Left lung (tissue), 10 donors: ENCODE measurements around the gene MYL10. TPM values are rescaled to one million over a fixed set of nuclear protein-coding genes. Genes with fewer than 3 reads are reported as not detected.

Source experiments
- ATAC-seq: fragments of 200-7000 bp; cut with Tn5 transposase; one replicate; pipeline ENCODE4 v1.9.1; 2020; ENCODE audit warnings: moderate library complexity
- DNase-seq, 4 donors: peaks; one replicate each; pipeline ENCODE4 v3.0.0-alpha.2; 2013 to 2020
- H3K27ac ChIP-seq, 2 donors: fragments of 200-600 bp; sonication (generic) in 1 of 2; one replicate each; pipeline versions ENCODE4 v1.5.0 to v1.8.0; 2020 to 2021
- H3K27me3 ChIP-seq, 2 donors: fragments of 200-600 bp; sonication (generic) in 1 of 2; one replicate each; pipeline versions ENCODE4 v1.5.0 to v1.8.0; 2020 to 2021
- H3K36me3 ChIP-seq, 2 donors: fragments of 200-600 bp; sonication (generic) in 1 of 2; one replicate each; pipeline versions ENCODE4 v1.5.0 to v1.8.0; 2020 to 2021
- H3K4me1 ChIP-seq, 2 donors: fragments of 200-600 bp; one replicate each; pipeline ENCODE4 v1.8.0; 2021
- H3K4me3 ChIP-seq, 2 donors: fragments of 200-600 bp; sonication (generic) in 1 of 2; one replicate each; pipeline versions ENCODE4 v1.5.0 to v1.8.0; 2020 to 2021; ENCODE audit warnings: mild to moderate bottlenecking in 1 of 2
- H3K9me3 ChIP-seq, 2 donors: fragments of 200-600 bp; sonication (generic) in 1 of 2; one replicate each; pipeline versions ENCODE4 v1.5.0 to v1.8.0; 2020 to 2021
- intact Hi-C, 2 donors: fragments of 100-400 bp; cut with DNase I; formaldehyde crosslinking; loops; one replicate each; pipeline versions ENCODE4 v1.11.2 to v1.14.2; 2022
- polyA plus RNA-seq, 6 donors: library from polyadenylated mRNA; unstranded; fragments of 120-200 nt; gene quantifications; one replicate each; pipeline ENCODE4 v1.2.1, GENCODE V29; 2013; ENCODE audit not compliant: insufficient read length in 6 of 6
- total RNA-seq, 2 donors: library from RNA; stranded (reverse); fragmentation: NEBNext Ultra II Directional; extraction: Animal tissue kit (Norgen Biotek cat#: 25700); gene quantifications; one replicate each; pipeline ENCODE4 v1.2.1, GENCODE V29; 2021
- TF ChIP-seq, protein P1 (sequence below), 2 donors: fragments of 200-600 bp; sonication (generic) in 1 of 2; IDR thresholded peaks; one replicate each; pipeline versions ENCODE4 v1.5.0 to v1.8.0; 2021; ENCODE audit warnings: antibody characterized with exemption in 2 of 2
- donor health status: DM: no; HTN: yes; CAD: no.
- donor health status: DM: no; HTN: no; CAD: no.

Gene MYL10
- total and polyA plus RNA-seq, 8 donors: 0.17 to 0.43 (median 0.23) TPM; not detected in 3

- no peak for ATAC-seq
- Histone ChIP-seq H3K4me3 (no peak overlapping the region), H3K9me3 (no peaks in the 10 kb centered on the region), H3K4me1 (no peaks in the 10 kb centered on the region), H3K27me3 (peaks cover 0 to 54% of the 10 kb centered on the region in 2 donors), H3K36me3 (no peaks in the 10 kb centered on the region), H3K27ac (no peak overlapping the region)
- intact Hi-C loops: no loop called here
- no peak for DNase-seq
- TF ChIP-seq, protein P1, sequence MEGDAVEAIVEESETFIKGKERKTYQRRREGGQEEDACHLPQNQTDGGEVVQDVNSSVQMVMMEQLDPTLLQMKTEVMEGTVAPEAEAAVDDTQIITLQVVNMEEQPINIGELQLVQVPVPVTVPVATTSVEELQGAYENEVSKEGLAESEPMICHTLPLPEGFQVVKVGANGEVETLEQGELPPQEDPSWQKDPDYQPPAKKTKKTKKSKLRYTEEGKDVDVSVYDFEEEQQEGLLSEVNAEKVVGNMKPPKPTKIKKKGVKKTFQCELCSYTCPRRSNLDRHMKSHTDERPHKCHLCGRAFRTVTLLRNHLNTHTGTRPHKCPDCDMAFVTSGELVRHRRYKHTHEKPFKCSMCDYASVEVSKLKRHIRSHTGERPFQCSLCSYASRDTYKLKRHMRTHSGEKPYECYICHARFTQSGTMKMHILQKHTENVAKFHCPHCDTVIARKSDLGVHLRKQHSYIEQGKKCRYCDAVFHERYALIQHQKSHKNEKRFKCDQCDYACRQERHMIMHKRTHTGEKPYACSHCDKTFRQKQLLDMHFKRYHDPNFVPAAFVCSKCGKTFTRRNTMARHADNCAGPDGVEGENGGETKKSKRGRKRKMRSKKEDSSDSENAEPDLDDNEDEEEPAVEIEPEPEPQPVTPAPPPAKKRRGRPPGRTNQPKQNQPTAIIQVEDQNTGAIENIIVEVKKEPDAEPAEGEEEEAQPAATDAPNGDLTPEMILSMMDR (IDR thresholded peaks at IDR 0.05): no peak
Observed at GRCh38 chr7:101626758-101627157, 2.3 kb downstream of the MYL10 start.

DNA sequence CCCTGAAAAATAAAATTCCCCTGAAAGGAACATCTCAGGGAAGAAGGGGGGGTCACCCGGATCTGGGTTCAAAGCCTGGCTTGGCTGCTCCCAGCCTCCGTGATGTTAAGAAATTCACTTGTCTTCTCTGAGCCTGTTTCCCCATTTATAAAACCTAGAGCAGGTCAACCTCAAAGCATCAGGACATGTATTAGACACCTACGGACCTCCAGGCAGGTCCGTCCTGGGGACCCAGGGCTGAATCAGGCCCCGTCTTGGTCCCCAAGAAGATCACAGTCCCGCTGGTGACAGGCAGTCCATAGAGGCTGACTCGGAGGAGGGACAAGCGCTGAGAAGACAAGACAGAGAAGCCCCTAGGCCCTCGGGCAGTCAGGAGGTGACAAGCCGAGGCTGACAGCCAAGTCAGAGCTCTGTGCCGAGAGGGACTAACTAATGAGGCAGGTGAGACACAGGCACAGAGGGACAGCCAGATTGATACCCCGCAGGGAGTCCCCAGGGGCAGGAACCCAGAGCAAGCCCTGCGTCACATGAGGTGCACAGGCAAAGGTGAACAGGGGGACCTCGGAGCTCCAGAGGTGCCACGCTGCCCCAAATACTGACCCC is 2.9 kb downstream of the MYL10 start:
- peaks cover 0 to 54% of the 10 kb centered on the region in 2 donors for H3K27me3 ChIP-seq
- H3K36me3 ChIP-seq: no peaks in the 10 kb centered on the region
- H3K27ac ChIP-seq: no peak overlapping the region
- no peaks in the 10 kb centered on the region for H3K9me3 ChIP-seq
- H3K4me3 ChIP-seq: no peak overlapping the region
- DNase-seq: no peak
- intact Hi-C loops: no loop called here
- TF ChIP-seq, protein P1 (IDR thresholded peaks at IDR 0.05): no peak
- no peak for ATAC-seq
- no peaks in the 10 kb centered on the region for H3K4me1 ChIP-seq

- no peaks in the 10 kb centered on the region for H3K4me1 ChIP-seq
- no peak overlapping the region for H3K4me3 ChIP-seq
- no peaks in the 10 kb centered on the region for H3K36me3 ChIP-seq
- H3K27ac ChIP-seq: no peak overlapping the region
- intact Hi-C loops: no loop called here
- H3K27me3 ChIP-seq: peaks cover 0 to 48% of the 10 kb centered on the region in 2 donors
- peak; percentile 31 for ATAC-seq
- no peaks in the 10 kb centered on the region for H3K9me3 ChIP-seq
- TF ChIP-seq, protein P1 (IDR thresholded peaks at IDR 0.05): no peak
- peak in 1 of 4 donors; percentile 39 for DNase-seq
Observed at GRCh38 chr7:101625031-101625791, 3.9 kb downstream of the MYL10 start.

DNA sequence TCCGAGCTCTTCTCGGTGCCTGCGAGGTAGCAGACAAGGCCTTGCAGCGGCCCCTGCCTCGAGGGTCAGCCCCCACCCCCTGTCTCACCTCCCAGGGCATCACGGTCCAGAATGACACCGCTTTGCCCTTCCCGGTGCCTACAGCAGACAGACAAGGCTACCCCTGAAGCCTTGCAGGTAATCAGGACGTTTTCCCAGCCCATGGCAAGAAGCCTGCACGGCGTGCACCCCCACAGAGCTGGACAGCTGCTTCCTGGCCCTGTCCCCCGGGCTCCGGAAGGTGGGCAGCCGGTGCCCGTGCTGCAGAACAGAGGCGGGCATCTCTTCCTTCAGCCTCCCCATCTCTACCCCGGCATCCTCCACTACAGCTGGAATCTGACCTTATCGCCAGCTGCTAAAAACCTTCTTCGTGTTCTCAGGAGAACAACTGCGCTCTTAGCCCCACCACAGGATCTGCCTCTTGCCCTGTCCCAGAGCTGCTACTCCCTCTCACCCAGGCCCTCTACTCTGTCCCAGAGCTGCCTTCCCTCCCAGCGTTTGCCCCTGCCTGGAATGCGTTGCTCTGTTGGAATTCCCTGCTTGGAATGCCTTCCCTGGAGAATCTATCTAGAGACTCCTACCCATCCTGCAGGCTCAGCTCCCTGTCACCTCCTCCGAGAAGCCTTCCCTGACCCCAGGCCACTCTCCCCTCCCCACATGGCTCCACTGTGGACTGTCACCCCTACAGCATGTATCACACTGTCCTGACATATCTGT is 4.7 kb downstream of the MYL10 start:
- Histone ChIP-seq H3K27ac (no peak overlapping the region), H3K27me3 (peaks cover 0 to 46% of the 10 kb centered on the region in 2 donors), H3K36me3 (no peaks in the 10 kb centered on the region), H3K9me3 (no peaks in the 10 kb centered on the region), H3K4me3 (no peak overlapping the region), H3K4me1 (no peaks in the 10 kb centered on the region)
- TF ChIP-seq, protein P1 (IDR thresholded peaks at IDR 0.05): no peak
- no peak for DNase-seq
- intact Hi-C loops: no loop called here
- ATAC-seq: no peak
